Dedifferentiated amniotic fluid mesenchymal stem cell (primary cell): ENCODE measurements around the gene CPXM2.
"Not testable (repeated sequence)": the region's sequence is repeated elsewhere in the genome, so short reads cannot be mapped to it uniquely, and the experiment has no call there.

Source experiments
- DNase-seq: peaks from one replicate; pipeline ENCODE4 v3.0.0-alpha.2; 2016; ENCODE audit errors: extremely low spot score

Gene CPXM2

GRCh38 chr10:123743441-123744223 is 148.0 kb downstream of the CPXM2 start:
- peak; percentile 22 for DNase-seq

GRCh38 chr10:123742751-123743440 is 148.7 kb downstream of the CPXM2 start:
- DNase-seq, result no peak

- DNase-seq, result no peak
Measured at GRCh38 chr10:123741711-123742110, 149.9 kb downstream of the CPXM2 start.

- DNase-seq, result no peak
Measured at GRCh38 chr10:123741146-123741545, 150.5 kb downstream of the CPXM2 start.

- not testable (repeated sequence) for DNase-seq
Measured at GRCh38 chr10:123736917-123737316, 154.7 kb downstream of the CPXM2 start.

GRCh38 chr10:123729523-123729922 is 162.1 kb downstream of the CPXM2 start:
- DNase-seq, result no peak

- no peak for DNase-seq
Measured at GRCh38 chr10:123726836-123727235, 164.8 kb downstream of the CPXM2 start.

- DNase-seq, result no peak
Measured at GRCh38 chr10:123726381-123726780, 165.2 kb downstream of the CPXM2 start.

GRCh38 chr10:123724747-123725146 is 166.9 kb downstream of the CPXM2 start:
- no peak for DNase-seq

GRCh38 chr10:123722351-123722750 is 169.3 kb downstream of the CPXM2 start:
- no peak for DNase-seq

GRCh38 chr10:123721441-123722049 is 170.1 kb downstream of the CPXM2 start:
- no peak for DNase-seq

- DNase-seq, result no peak
Measured at GRCh38 chr10:123720536-123720935, 171.1 kb downstream of the CPXM2 start.

- DNase-seq, result no peak
Measured at GRCh38 chr10:123718544-123719060, 173.0 kb downstream of the CPXM2 start.

- DNase-seq, result no peak
Measured at GRCh38 chr10:123717336-123717735, 174.3 kb downstream of the CPXM2 start.

- DNase-seq, result no peak
Measured at GRCh38 chr10:123715546-123715945, 176.1 kb downstream of the CPXM2 start.

GRCh38 chr10:123706236-123706635 is 185.4 kb downstream of the CPXM2 start:
- DNase-seq, result no peak

- no peak for DNase-seq
Measured at GRCh38 chr10:123704812-123705211, 186.8 kb downstream of the CPXM2 start.

GRCh38 chr10:123704076-123704475 is 187.5 kb downstream of the CPXM2 start:
- no peak for DNase-seq

GRCh38 chr10:123703195-123703790 is 188.3 kb downstream of the CPXM2 start:
- DNase-seq, result no peak
